ENCODE data around the gene PIP5K1B. TPM values are rescaled to one million over a fixed set of nuclear protein-coding genes. Genes with fewer than 3 reads are reported as not detected.
"Not testable (repeated sequence)": the region's sequence is repeated elsewhere in the genome, so short reads cannot be mapped to it uniquely, and the experiment has no call there.

The PIP5K1B gene
- total RNA-seq, 1 experiment from 2014 or later, result 0.36 TPM

DNA sequence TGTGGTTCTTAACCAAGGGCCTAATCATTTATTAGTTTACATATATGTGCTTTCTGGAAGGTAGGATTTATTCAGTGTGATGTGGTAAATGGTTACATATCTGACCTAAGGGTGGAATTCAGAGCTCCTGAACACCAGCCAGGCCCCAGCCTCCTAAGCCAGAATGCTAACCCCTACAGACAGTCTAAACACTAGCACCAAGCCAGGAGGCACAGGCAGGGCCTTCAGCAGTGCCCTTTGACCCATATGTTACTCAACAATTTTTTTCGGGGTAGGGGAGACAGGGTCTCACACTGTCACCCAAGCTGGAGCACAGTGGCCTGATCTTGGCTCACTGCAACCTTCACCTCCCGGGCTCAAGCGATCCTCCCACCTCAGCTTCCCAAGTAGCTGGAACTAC is 268.6 kb downstream of the PIP5K1B start:
- Histone ChIP-seq H3K4me1 (no peaks in the 10 kb centered on the region), H3K9me3 (replicated peaks) (no peaks in the 10 kb centered on the region), H3K27ac (no peak overlapping the region), H3K27me3 (no peaks in the 10 kb centered on the region), H3K4me3 (no peak overlapping the region), H3K36me3 (no peaks in the 10 kb centered on the region)
- DNase-seq, result no peak

DNA sequence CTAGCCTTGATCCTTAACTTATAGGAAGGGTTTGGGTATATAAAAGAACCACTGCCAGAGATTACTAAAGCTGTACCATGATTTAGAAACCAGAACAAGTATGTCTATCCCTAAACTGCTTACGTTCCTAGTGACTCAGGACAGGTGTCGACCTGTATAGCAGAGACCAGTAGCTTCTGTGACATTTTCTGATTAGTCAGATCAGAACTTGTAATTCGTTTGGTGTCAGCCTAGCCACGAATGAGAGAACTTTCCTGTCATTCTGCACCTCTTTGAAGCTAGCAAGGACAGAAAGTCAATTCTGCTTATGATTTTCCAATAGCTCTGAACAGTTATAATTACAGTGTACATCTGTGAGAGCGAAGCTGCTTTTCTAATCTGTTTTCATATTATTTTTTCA is 269.4 kb downstream of the PIP5K1B start:
- Histone ChIP-seq H3K4me1 (no peaks in the 10 kb centered on the region), H3K27ac (no peak overlapping the region), H3K27me3 (no peaks in the 10 kb centered on the region), H3K36me3 (no peaks in the 10 kb centered on the region), H3K4me3 (no peak overlapping the region), H3K9me3 (replicated peaks) (no peaks in the 10 kb centered on the region)
- DNase-seq, result no peak

DNA sequence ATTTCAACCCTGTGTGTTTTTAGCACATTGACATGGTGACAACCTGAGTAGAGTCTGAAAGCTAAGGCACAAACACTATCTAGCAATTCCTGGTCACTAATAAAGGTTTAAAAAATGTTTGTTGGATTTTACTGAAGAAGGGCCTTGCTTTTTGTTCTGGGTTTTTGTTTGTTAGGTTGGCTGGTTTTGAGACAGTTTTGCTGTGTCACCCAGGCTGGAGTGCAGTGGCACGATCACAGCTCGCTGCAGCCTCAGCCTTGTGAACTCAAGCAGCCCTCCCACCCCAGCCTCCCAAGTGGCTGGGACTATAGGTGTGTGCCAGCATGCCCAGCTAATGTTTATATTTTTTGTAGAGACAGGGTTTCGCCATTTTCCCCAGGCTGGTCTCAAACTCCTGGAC is 269.9 kb downstream of the PIP5K1B start:
- no peak for DNase-seq
- Histone ChIP-seq H3K36me3 (no peaks in the 10 kb centered on the region), H3K9me3 (replicated peaks) (no peaks in the 10 kb centered on the region), H3K4me3 (no peak overlapping the region), H3K4me1 (no peaks in the 10 kb centered on the region), H3K27me3 (no peaks in the 10 kb centered on the region), H3K27ac (no peak overlapping the region)

DNA sequence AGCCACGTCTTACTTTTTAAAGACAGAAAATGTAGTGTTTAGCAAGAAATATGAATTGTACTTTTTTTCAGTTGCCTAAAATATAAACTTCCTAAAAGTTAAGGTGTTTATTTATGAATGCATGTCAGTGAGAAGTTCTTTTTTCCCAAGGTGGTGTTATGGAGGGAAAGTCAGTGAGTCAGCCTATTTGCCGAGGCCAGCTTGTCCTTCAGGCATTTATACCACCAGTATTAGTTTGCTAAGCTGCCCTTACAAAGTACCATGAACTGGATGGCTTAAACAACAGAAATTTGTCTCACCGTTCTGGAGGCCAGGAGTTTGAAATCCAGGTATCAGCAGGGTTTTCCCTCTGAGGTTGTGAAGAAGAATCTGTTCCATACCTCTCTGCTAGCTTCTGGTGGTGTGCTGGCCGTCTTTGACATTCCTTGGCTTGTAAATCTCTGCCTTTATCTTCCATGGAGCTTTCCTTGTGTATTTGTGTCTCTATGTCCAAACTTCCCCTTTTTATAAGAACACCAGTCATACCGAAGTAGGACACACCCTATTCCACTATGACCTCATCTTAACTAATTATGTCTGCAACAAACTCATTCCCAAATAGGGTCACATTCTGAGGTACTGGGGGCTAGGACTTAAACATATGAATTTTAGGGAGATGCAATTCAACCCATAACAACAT is 270.5 kb downstream of the PIP5K1B start:
- H3K27me3 ChIP-seq, result no peaks in the 10 kb centered on the region
- H3K4me1 ChIP-seq, result no peaks in the 10 kb centered on the region
- H3K4me3 ChIP-seq, result no peak overlapping the region
- no peak overlapping the region for H3K27ac ChIP-seq
- DNase-seq, result no peak
- no peaks in the 10 kb centered on the region for H3K9me3 ChIP-seq (replicated peaks)
- H3K36me3 ChIP-seq, result no peaks in the 10 kb centered on the region

DNA sequence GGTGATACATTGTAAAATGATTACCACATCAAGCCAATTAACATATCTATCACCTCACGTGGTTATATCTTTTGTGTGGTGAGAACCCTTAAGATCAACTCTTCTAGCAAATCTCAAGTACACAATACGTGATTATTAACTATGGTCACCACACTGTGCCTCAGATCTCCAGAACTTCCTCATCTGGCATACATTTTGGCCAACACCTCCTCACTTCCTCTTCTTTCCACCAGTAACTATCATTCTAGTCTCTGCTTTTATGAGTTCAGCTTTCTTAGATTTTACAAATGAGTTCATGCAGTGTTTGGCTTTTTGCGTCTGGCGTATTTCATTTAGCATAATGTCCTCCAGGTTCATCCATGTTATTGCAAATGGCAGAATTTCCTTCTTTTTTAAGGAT is 273.0 kb downstream of the PIP5K1B start:
- H3K36me3 ChIP-seq, result no peaks in the 10 kb centered on the region
- no peaks in the 10 kb centered on the region for H3K4me1 ChIP-seq

DNA sequence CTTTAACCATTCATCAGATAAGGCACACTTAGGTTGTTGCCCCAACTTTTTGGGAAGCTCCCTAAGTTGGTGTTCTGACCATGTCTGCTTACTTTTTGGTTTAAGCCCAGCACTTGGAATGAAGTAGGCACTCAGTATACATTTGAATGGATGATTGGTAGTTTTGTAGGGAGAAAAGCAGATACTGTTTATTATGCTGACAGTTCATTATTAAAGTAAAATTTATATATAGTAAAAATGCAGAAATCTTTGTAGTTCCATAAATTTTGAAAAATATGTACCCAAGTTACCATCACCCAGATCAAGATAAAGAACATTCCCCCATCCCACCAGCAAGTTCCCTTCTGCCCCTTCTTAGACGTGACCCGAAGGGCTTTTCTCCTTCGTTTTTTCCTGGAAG is 273.5 kb downstream of the PIP5K1B start:
- H3K9me3 ChIP-seq (replicated peaks), result no peaks in the 10 kb centered on the region; the same call in 1 of the 2 replicates
- no peaks in the 10 kb centered on the region for H3K36me3 ChIP-seq
- H3K4me3 ChIP-seq, result no peak overlapping the region
- DNase-seq, result no peak
- H3K27me3 ChIP-seq, result no peaks in the 10 kb centered on the region
- no peak overlapping the region for H3K27ac ChIP-seq
- no peaks in the 10 kb centered on the region for H3K4me1 ChIP-seq

More for the DNA sequence above, 273.0 kb downstream of the PIP5K1B start:
- H3K4me3 ChIP-seq, result no peak overlapping the region
- no peak for DNase-seq
- no peaks in the 10 kb centered on the region; the same call in 1 of the 2 replicates for H3K9me3 ChIP-seq (replicated peaks)
- H3K27me3 ChIP-seq, result no peaks in the 10 kb centered on the region
- no peak overlapping the region for H3K27ac ChIP-seq

DNA sequence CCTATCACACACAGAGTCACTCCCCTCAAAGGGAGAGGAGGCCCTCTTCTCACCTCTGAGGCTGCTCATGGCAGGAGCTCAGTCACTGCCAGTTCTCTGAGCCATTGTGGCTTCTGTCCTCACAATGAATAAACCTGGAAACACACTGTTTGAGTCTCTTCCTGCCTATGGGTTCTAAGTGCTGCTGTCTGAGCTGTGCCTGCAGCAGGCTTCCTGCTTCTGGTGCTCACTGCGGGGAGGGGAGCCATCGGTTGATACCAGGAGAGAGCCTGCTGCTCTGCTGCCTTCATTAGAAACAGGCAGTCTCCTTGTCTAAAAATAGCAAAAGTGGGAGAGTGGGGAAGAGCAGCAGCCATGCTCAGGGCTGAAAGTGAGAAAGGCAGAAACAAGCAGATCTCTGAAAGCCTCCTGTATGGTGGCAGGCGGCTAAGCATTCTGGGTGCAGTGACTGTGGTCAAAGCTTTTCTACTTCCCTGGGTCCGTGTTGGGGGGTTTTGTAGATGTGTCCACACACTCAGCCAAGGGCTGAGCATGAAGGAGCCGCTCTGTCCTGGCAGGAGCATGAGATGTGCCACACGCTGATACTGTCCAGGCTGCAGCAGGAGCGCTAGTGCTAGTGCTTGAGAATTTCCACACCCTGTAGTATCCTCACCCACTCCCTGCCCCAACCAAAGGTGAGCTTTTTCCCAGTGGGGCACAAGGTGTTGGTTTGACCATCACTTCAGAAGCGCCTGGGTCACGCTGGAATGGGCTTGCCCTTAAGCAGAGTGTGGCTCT is 274.7 kb downstream of the PIP5K1B start:
- Histone ChIP-seq H3K27ac (no peak overlapping the region), H3K9me3 (replicated peaks) (no peaks in the 10 kb centered on the region; the same call in 1 of the 2 replicates), H3K27me3 (no peaks in the 10 kb centered on the region), H3K4me1 (no peaks in the 10 kb centered on the region), H3K4me3 (no peak overlapping the region), H3K36me3 (no peaks in the 10 kb centered on the region)
- no peak for DNase-seq

DNA sequence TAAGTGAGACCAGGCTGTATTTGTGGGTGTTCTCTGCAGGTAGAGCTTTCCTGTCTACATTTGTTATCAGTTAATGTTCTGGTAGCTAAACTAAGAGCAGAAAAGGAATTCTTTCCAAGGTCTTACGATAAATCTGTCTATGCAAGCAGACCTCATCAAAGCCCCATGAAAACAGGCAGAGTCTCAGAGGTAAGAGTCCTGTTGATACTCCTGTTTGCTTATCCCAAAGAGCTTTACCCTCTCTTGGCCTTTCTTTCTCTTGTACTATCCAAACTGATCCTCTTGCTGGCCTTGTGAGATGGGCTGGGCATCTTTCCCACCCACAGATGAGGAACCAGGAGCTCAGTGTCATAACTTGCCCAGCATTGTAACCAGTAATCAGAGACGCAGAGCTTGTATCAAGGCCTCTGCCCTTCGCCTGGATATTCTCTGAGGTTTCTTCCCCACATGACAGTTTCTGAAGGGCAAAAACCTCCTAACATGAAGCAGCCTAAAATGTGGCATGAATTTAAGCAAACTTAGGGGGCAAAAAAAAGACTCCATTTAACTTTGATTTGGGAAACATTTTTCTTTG is 275.4 kb downstream of the PIP5K1B start:
- Histone ChIP-seq H3K9me3 (replicated peaks) (no peaks in the 10 kb centered on the region; the same call in 1 of the 2 replicates), H3K36me3 (no peaks in the 10 kb centered on the region), H3K4me1 (no peaks in the 10 kb centered on the region), H3K4me3 (no peak overlapping the region), H3K27me3 (no peaks in the 10 kb centered on the region), H3K27ac (no peak overlapping the region)
- no peak for DNase-seq

DNA sequence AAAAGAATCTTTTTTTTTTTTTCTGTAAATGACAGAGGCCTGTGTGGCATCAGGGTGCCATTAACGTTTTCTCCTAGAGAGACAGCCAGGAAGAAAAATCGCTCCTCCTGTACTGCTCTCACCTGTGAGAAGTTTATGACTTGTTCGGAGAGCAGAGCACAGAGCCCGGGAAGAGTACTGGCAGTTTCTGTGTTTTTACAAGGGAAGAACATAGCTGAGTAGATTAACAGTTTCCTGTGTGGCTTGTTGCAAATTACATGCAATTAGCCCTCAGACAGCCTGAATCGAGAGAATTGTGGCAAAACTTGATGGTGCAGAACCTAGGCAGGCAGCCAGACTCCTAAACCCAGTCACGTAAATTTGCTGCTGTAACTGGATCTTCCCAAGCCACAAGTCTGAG is 276.7 kb downstream of the PIP5K1B start:
- Histone ChIP-seq H3K4me3 (no peak overlapping the region), H3K36me3 (no peaks in the 10 kb centered on the region), H3K9me3 (replicated peaks) (no peaks in the 10 kb centered on the region; the same call in none of the 2 replicates), H3K4me1 (no peaks in the 10 kb centered on the region), H3K27ac (no peak overlapping the region), H3K27me3 (no peaks in the 10 kb centered on the region)
- DNase-seq, result peak in 1 of 2 experiments; percentile 45

DNA sequence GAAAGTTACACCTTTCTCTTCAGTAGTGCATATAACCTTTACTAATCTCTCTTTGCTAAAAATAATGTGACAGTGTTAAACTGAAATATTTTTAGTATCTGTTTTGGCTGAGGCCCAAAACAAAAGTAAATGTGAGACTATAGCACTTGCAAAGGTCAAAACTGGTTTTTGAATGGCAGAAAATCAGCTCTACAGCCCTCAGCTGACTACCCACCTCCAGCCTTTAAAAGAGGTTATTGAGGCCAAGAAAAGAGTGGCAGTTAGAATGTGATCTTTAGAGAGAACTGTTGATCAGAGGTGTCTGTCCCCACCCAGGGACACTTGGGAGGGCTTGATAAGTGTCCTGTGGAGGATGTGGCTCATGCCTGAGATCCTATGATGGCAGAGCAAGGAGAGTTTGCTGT is 278.0 kb downstream of the PIP5K1B start:
- H3K4me1 ChIP-seq, result no peaks in the 10 kb centered on the region
- no peaks in the 10 kb centered on the region for H3K36me3 ChIP-seq
- H3K27me3 ChIP-seq, result no peaks in the 10 kb centered on the region
- H3K4me3 ChIP-seq, result no peak overlapping the region
- DNase-seq, result no peak
- no peak overlapping the region for H3K27ac ChIP-seq
- no peaks in the 10 kb centered on the region; the same call in none of the 2 replicates for H3K9me3 ChIP-seq (replicated peaks)

DNA sequence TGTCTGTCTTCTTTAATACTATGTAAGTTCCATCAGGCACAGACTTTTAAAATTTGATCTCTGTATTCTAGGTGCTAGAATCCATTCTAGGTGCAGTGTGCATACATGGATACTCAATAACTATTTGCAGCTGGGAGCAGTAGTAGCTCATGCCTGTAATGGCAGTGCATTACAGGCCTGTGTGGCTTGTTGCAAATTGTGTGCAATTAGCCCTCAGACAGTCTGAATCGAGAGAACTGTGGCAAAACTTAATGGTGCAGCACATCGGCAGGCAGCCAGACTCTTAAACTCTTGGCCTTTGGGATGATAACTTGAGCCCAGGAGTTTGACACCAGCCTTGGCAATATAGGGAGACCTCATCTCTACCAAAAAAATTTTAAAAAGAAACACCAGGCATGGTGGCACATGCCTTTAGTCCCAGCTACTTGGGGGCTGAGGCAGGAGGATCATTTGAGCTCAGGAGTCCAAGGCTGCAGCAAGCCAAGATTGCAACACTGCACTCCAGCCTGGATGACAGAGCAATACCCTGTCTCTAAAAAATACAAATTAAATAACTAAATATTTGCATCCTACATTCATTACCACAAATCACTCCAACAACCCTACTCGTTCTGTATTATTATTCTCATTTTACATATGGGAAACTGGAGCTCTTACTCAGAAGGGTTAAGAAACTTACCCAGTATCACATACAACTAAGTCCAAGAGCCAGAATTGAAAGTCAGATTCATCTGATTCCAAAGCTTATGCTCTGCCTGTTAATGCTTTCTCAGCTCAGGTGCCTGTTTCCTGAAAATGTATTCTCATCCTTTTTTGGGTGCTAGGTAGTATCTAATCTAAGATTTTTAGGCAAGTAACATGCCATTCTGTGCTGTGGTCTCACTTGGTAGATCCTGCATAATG is 278.7 kb downstream of the PIP5K1B start:
- Histone ChIP-seq H3K4me1 (no peaks in the 10 kb centered on the region), H3K27me3 (no peaks in the 10 kb centered on the region), H3K36me3 (no peaks in the 10 kb centered on the region), H3K4me3 (no peak overlapping the region), H3K27ac (no peak overlapping the region), H3K9me3 (replicated peaks) (no peaks in the 10 kb centered on the region; the same call in none of the 2 replicates)
- no peak for DNase-seq

DNA sequence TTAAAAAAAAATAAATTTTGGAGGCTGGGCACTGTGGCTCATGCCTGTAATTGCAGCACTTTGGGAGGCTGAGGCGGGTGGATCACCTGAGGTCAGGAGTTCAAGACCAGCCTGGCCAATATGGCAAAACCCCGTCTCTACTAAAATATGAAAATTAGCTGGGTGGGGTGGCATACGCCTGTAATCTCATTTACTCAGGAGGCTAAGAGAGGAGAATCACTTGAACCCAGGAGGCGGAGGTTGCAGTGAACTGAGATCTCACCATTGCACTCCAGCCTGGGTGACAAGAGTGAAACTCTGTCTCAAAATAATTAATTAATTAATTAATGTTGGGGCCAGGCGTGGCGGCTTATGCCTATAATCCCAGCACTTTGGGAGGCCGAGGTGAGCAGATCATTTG is 281.9 kb downstream of the PIP5K1B start:
- H3K27me3 ChIP-seq, H3K4me3 ChIP-seq: not testable (repeated sequence)

DNA sequence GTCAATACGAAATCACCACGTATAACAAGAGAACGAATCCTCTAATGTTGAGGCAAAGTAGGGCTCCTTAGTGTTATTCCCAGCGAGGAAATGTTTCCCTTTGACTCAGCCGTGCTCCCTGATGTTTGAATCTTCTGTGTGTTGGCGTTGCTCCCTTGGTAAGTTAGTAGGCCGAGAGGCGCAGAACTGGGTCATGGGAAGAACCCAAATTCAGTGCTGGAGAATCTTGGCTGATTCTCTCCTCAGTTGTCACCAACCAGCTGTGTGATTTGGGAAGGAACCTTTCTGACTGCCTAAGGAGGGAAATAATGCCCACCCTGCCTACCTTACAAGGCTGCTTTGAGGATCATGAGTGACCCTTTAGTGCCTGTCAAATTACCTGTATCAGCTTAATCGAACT is 286.4 kb downstream of the PIP5K1B start:
- H3K4me1 ChIP-seq, result no peaks in the 10 kb centered on the region
- no peak overlapping the region for H3K4me3 ChIP-seq
- DNase-seq, result no peak
- no peaks in the 10 kb centered on the region for H3K9me3 ChIP-seq (replicated peaks)
- no peak overlapping the region for H3K27ac ChIP-seq
- no peaks in the 10 kb centered on the region for H3K36me3 ChIP-seq
- H3K27me3 ChIP-seq, result no peaks in the 10 kb centered on the region

More for the DNA sequence above, 281.9 kb downstream of the PIP5K1B start:
- H3K9me3 ChIP-seq (replicated peaks); H3K36me3 ChIP-seq; H3K27ac ChIP-seq; DNase-seq; H3K4me1 ChIP-seq: not testable (repeated sequence)

DNA sequence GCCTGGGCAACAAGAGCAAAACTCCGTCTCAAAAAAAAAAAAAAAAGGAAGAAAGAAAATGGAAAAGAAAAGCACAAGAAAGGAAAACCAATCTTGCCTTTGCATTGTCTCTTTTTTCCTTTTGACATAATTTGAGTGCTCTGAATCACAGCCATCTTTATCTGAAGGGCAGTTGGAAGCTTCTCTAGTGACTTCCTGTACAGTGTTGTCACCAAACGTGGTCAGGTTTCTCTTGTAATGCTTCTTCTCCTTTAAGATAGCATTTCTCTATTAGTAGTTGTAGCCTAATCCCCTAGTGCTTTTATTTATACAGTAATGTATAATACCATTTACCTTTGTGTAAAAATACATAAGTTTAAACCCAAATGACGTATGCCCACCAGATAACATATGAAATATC is 290.7 kb downstream of the PIP5K1B start:
- Histone ChIP-seq H3K4me3 (no peak overlapping the region), H3K9me3 (replicated peaks) (no peaks in the 10 kb centered on the region), H3K27me3 (no peaks in the 10 kb centered on the region), H3K36me3 (no peaks in the 10 kb centered on the region), H3K4me1 (no peaks in the 10 kb centered on the region), H3K27ac (no peak overlapping the region)
- DNase-seq, result no peak
